Stimulated activated CD8-positive, alpha-beta memory T cell treated with anti-CD3 and anti-CD28 coated beads, Interleukin-7, amount 100 ng/mL, for 24 hours (primary cell): ENCODE measurements around the gene ITPRIPL2.

Source experiments
- DNase-seq: peaks from one replicate; pipeline ENCODE4 v3.0.0-alpha.2; 2020; ENCODE audit warnings: low read depth

ITPRIPL2 gene

GRCh38 chr16:19093631-19094541 is 19.9 kb upstream of the ITPRIPL2 start:
- no peak for DNase-seq

- no peak for DNase-seq
Measured at GRCh38 chr16:19094542-19095365, 19.0 kb upstream of the ITPRIPL2 start.

- no peak for DNase-seq
Measured at GRCh38 chr16:19095654-19096053, 18.1 kb upstream of the ITPRIPL2 start.

GRCh38 chr16:19098173-19098572 is 15.6 kb upstream of the ITPRIPL2 start:
- DNase-seq, result no peak

- DNase-seq, result no peak
Measured at GRCh38 chr16:19102187-19102872, 11.4 kb upstream of the ITPRIPL2 start.

- no peak for DNase-seq
Measured at GRCh38 chr16:19104607-19105006, 9.2 kb upstream of the ITPRIPL2 start.

- DNase-seq, result no peak
Measured at GRCh38 chr16:19105131-19105530, 8.6 kb upstream of the ITPRIPL2 start.

GRCh38 chr16:19105891-19106624 is 7.7 kb upstream of the ITPRIPL2 start:
- no peak for DNase-seq

GRCh38 chr16:19106625-19107020 is 7.1 kb upstream of the ITPRIPL2 start:
- no peak for DNase-seq

GRCh38 chr16:19108409-19109287 is 5.1 kb upstream of the ITPRIPL2 start:
- DNase-seq, result no peak

- DNase-seq, result no peak
Measured at GRCh38 chr16:19109288-19109664, 4.5 kb upstream of the ITPRIPL2 start.

GRCh38 chr16:19110537-19111360 is 3.0 kb upstream of the ITPRIPL2 start:
- no peak for DNase-seq

- DNase-seq, result no peak
Measured at GRCh38 chr16:19112099-19112407, 1.7 kb upstream of the ITPRIPL2 start.

- DNase-seq, result no peak
Measured at GRCh38 chr16:19114359-19115147, 789 bp downstream of the ITPRIPL2 start.

- DNase-seq, result no peak
Measured at GRCh38 chr16:19115148-19116021, 1.6 kb downstream of the ITPRIPL2 start.

- no peak for DNase-seq
Measured at GRCh38 chr16:19116711-19117449, 3.1 kb downstream of the ITPRIPL2 start.

- no peak for DNase-seq
Measured at GRCh38 chr16:19118938-19119431, 5.2 kb downstream of the ITPRIPL2 start.
